Kasumi-1 (cell line): ENCODE results near the gene NCDN.

ENCODE experiments used
- DNase-seq, 2 experiments: peaks; one replicate each; lab custom pipeline; 2025; lab: John Stamatoyannopoulos, UW

NCDN gene

GRCh38 chr1:35590476-35591040 lies 33.0 kb downstream of the NCDN start:
- no peak for DNase-seq

GRCh38 chr1:35591211-35591610 lies 33.6 kb downstream of the NCDN start:
- DNase-seq = no peak

- peak; percentile 92 to 94 for DNase-seq
These were observed 35.6 kb downstream of the NCDN start for GRCh38 chr1:35592991-35593769.

GRCh38 chr1:35594005-35594760 lies 36.6 kb downstream of the NCDN start:
- DNase-seq = no peak

GRCh38 chr1:35595684-35596083 lies 38.1 kb downstream of the NCDN start:
- no peak for DNase-seq

- DNase-seq = no peak
These were observed 40.3 kb downstream of the NCDN start for GRCh38 chr1:35597870-35598269.

GRCh38 chr1:35598895-35599294 lies 41.3 kb downstream of the NCDN start:
- no peak for DNase-seq

GRCh38 chr1:35599411-35599810 lies 41.8 kb downstream of the NCDN start:
- no peak for DNase-seq

GRCh38 chr1:35600593-35600992 lies 43.0 kb downstream of the NCDN start:
- no peak for DNase-seq

GRCh38 chr1:35603468-35603867 lies 45.9 kb downstream of the NCDN start:
- DNase-seq = no peak

GRCh38 chr1:35603941-35604340 lies 46.3 kb downstream of the NCDN start:
- no peak for DNase-seq

GRCh38 chr1:35605071-35605866 lies 47.7 kb downstream of the NCDN start:
- no peak for DNase-seq

GRCh38 chr1:35605867-35606182 lies 48.2 kb downstream of the NCDN start:
- no peak for DNase-seq

GRCh38 chr1:35611655-35612054 lies 54.1 kb downstream of the NCDN start:
- no peak for DNase-seq

GRCh38 chr1:35615440-35615839 lies 57.8 kb downstream of the NCDN start:
- no peak for DNase-seq
